Adrenal gland (tissue), 5 donors: Measurements from ENCODE around the gene HSDL1.

Experiments used
- POLR2A ChIP-seq, 2 donors: fragments of 450-650 bp; IDR thresholded peaks; one replicate each; pipeline ENCODE4 v1.6.1; 2017; ENCODE audit warnings: antibody characterized with exemption in 2 of 2, mild to moderate bottlenecking in 2 of 2, moderate library complexity in 1 of 2
- TF ChIP-seq, protein P1 (sequence below), 6 experiments: fragments of 450-650 bp in 4 of 6; fragments of 200-600 bp in 2 of 6; sonication (generic) in 1 of 6; IDR thresholded peaks; 1 replicate in 5 of 6; 2 replicates in 1 of 6; pipeline versions ENCODE4 v1.5.1 to v1.8.0; 2016 to 2021; ENCODE audit warnings: antibody characterized with exemption in 6 of 6, mild to moderate bottlenecking in 2 of 6, moderate library complexity in 1 of 6
- donor health status: DM: no; HTN: no; CAD: no.

DNA sequence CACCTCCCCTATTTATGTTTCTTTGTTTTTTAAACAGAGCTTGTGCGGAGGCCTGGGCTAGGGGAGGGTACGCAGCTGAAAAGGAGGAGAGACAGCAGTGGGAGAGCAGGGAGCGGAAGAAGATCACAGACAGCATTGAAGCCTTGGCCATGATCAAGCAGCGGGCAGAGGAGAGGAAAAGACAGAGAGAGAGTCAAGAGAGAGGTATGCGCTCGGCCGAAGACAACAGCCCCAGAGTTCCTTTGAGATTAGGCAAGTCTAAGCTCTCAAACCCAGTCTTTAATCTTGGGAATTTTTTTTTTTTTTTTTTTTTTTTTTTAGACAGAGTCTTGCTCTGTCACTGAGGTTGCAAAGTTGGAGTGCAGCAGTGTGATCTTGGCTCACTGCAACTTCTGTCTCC, 20.8 kb upstream of the HSDL1 start:
- TF ChIP-seq, protein P1, sequence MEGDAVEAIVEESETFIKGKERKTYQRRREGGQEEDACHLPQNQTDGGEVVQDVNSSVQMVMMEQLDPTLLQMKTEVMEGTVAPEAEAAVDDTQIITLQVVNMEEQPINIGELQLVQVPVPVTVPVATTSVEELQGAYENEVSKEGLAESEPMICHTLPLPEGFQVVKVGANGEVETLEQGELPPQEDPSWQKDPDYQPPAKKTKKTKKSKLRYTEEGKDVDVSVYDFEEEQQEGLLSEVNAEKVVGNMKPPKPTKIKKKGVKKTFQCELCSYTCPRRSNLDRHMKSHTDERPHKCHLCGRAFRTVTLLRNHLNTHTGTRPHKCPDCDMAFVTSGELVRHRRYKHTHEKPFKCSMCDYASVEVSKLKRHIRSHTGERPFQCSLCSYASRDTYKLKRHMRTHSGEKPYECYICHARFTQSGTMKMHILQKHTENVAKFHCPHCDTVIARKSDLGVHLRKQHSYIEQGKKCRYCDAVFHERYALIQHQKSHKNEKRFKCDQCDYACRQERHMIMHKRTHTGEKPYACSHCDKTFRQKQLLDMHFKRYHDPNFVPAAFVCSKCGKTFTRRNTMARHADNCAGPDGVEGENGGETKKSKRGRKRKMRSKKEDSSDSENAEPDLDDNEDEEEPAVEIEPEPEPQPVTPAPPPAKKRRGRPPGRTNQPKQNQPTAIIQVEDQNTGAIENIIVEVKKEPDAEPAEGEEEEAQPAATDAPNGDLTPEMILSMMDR (IDR thresholded peaks at IDR 0.05): no peak
- TF ChIP-seq POLR2A (IDR thresholded peaks at IDR 0.05): no peak
